Karpas-422 (cell line): ENCODE results near the gene MVP. TPM values are rescaled to one million over a fixed set of nuclear protein-coding genes. Genes with fewer than 3 reads are reported as not detected.
A peak's percentile ranks its signal among the peaks of the same experiment; 100 is the strongest.
"Not testable (repeated sequence)": the region's sequence is repeated elsewhere in the genome, so short reads cannot be mapped to it uniquely, and the experiment has no call there.

ENCODE experiments used
- DNase-seq: peaks from one replicate; pipeline ENCODE4 v3.0.0-alpha.2; 2015
- H2AFZ ChIP-seq: fragments of 200-600 bp; sonication (generic); 2 replicates; pipeline ENCODE4 v1.6.1; 2014; ENCODE audit warnings: antibody characterized with exemption, low read length, mixed read lengths
- H3K27ac ChIP-seq: fragments of 200-600 bp; sonication (generic); 2 replicates; pipeline ENCODE4 v1.5.1; 2014; ENCODE audit warnings: mild to moderate bottlenecking, low read length, moderate library complexity
- H3K27me3 ChIP-seq: fragments of 200-600 bp; sonication (generic); 2 replicates; pipeline ENCODE4 v1.6.1; 2014; ENCODE audit warnings: low read length, mixed read lengths
- H3K36me3 ChIP-seq: fragments of 200-600 bp; sonication (generic); 2 replicates; pipeline ENCODE4 v1.6.1; 2014; ENCODE audit warnings: low read length, mixed read lengths; ENCODE audit not compliant: insufficient read depth
- H3K4me1 ChIP-seq: fragments of 200-600 bp; sonication (generic); 2 replicates; pipeline ENCODE4 v1.6.1; 2014; ENCODE audit warnings: mild to moderate bottlenecking, low read length, mixed read lengths
- H3K4me2 ChIP-seq: fragments of 200-600 bp; sonication (generic); 2 replicates; pipeline ENCODE4 v1.6.1; 2014; ENCODE audit warnings: low read length, low read depth, mild to moderate bottlenecking; ENCODE audit not compliant: poor library complexity, severe bottlenecking
- H3K4me3 ChIP-seq: fragments of 200-600 bp; sonication (generic); 2 replicates; pipeline ENCODE4 v1.5.1; 2014; ENCODE audit warnings: mild to moderate bottlenecking, antibody characterized with exemption, low read length, mixed read lengths
- H3K79me2 ChIP-seq: fragments of 200-600 bp; sonication (generic); 2 replicates; pipeline ENCODE4 v1.6.1; 2014; ENCODE audit warnings: mild to moderate bottlenecking, low read length, mixed read lengths
- H3K9ac ChIP-seq: fragments of 200-600 bp; sonication (generic); 2 replicates; pipeline ENCODE4 v1.6.0; 2014; ENCODE audit warnings: low read length
- H3K9me2 ChIP-seq: fragments of 200-600 bp; sonication (generic), shearing (Covaris generic); replicated peaks from 2 replicates; pipeline ENCODE4 v1.6.0; 2014; ENCODE audit warnings: mild to moderate bottlenecking, low read length, moderate library complexity; ENCODE audit not compliant: insufficient read depth
- H3K9me3 ChIP-seq: fragments of 300-700, 200-600 bp; sonication (generic); 2 replicates; pipeline ENCODE4 v1.6.1; 2014; ENCODE audit warnings: low read length, mixed read lengths
- H4K20me1 ChIP-seq: fragments of 200-600 bp; sonication (generic); 2 replicates; pipeline ENCODE4 v1.6.1; 2014; ENCODE audit warnings: mild to moderate bottlenecking, antibody characterized with exemption, low read length, low read depth; ENCODE audit not compliant: insufficient read depth
- total RNA-seq: library from RNA; depleted of rRNA; stranded (reverse); fragments of >200 nt; shearing (Covaris generic); gene quantifications from 2 replicates; pipeline ENCODE4 v1.2.3, GENCODE V29; 2014; ENCODE audit warnings: low replicate concordance

MVP gene
- total RNA-seq, 1 experiment from 2014 or later = 7.8 TPM

DNA sequence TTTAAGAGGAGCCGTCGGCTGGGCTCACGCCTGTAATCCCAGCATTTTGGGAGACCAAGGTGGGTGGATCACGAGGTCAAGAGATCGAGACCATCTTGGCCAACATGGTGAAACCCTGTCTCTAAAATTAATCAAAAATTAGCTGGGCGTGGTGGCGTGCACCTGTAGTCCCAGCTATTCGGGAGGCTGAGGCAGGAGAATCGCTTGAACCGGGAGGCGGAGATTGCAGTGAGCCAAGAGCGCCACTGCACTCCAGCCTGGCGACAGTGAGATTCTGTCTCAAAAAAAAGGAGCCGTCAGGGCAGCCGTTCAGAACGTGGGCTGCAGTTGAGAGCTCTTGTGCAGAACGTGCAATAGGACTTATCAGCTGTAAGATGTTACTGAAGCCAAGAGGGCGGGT is 27.1 kb upstream of the MVP start:
- not testable (repeated sequence) for H3K9ac ChIP-seq, H3K9me3 ChIP-seq, H4K20me1 ChIP-seq, H3K9me2 ChIP-seq, H3K4me3 ChIP-seq, H3K27ac ChIP-seq, H2AFZ ChIP-seq, DNase-seq, H3K27me3 ChIP-seq, H3K4me2 ChIP-seq
- peaks cover 38% of the 10 kb centered on the region for H3K36me3 ChIP-seq
- H3K4me1 ChIP-seq = peaks cover 21% of the 10 kb centered on the region
- peaks cover 61% of the 10 kb centered on the region for H3K79me2 ChIP-seq

- H3K4me2 ChIP-seq = no peak overlapping the region
- H3K27ac ChIP-seq = no peak overlapping the region
- H3K4me1 ChIP-seq = peaks cover 21% of the 10 kb centered on the region
- DNase-seq = no peak
- no peak overlapping the region for H2AFZ ChIP-seq
- H3K79me2 ChIP-seq = peaks cover 61% of the 10 kb centered on the region
- H3K9ac ChIP-seq = no peak overlapping the region
- no peak overlapping the region for H3K4me3 ChIP-seq
- no peaks in the 10 kb centered on the region for H3K27me3 ChIP-seq
- peaks cover 42% of the 10 kb centered on the region for H3K36me3 ChIP-seq
- H3K9me3 ChIP-seq = no peaks in the 10 kb centered on the region
- peaks cover 5% of the 10 kb centered on the region; the same call in 1 of the 2 replicates for H4K20me1 ChIP-seq
- no peaks in the 10 kb centered on the region for H3K9me2 ChIP-seq
Observed at GRCh38 chr16:29794231-29794710, 26.0 kb upstream of the MVP start.

DNA sequence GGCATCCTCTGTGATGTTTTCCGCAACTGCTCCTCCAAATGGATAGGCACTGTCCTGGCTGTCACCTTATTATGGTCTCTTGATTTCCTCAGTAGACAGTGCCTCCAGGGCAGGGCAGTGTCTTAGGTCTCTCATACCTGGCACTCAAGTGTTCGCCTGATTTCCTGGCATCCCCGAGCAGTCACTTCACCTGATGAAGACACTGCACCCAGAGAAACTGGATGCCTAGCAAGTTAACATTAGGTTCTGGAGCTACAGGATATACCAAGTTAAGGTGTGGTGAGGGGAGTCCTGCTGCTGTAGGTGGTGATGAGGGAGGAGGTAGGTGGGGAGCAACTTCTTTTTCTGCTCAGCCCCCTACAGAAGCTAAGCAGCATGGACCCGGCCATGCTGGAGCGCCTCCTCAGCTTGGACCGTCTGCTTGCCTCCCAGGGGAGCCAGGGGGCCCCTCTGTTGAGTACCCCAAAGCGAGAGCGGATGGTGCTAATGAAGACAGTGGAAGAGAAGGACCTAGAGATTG is 17.8 kb upstream of the MVP start:
- H4K20me1 ChIP-seq = no peaks in the 10 kb centered on the region
- H3K9me2 ChIP-seq = no peaks in the 10 kb centered on the region
- H3K4me2 ChIP-seq = no peak overlapping the region
- peaks cover 36% of the 10 kb centered on the region; the same call in 1 of the 2 replicates for H3K36me3 ChIP-seq
- H3K4me3 ChIP-seq = no peak overlapping the region
- no peaks in the 10 kb centered on the region for H3K27me3 ChIP-seq
- H3K27ac ChIP-seq = no peak overlapping the region
- H3K4me1 ChIP-seq = peaks cover 34% of the 10 kb centered on the region
- H3K79me2 ChIP-seq = peaks cover 4% of the 10 kb centered on the region
- no peak overlapping the region for H3K9ac ChIP-seq
- no peaks in the 10 kb centered on the region for H3K9me3 ChIP-seq
- no peak for DNase-seq
- no peak overlapping the region for H2AFZ ChIP-seq

DNA sequence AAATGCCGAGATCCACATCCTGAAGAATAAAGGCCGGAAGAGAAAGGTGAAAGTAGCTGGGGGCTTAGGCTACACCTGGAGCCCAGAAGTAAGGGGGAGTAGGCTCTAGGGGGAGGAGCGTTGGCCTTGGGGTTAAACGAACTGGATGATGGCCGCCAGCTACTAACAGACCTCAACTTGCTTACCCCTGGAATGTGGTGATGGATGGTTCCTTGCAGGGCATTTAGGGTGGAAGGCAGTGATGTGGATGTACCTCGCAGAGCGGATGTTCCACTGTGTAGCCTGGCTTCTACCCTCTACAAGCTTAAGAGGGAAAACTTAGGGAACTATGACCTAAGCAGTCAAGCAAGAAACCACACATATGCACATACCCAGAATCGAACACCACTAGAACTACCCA is 16.2 kb upstream of the MVP start:
- H3K36me3 ChIP-seq = peaks cover 34% of the 10 kb centered on the region
- H4K20me1 ChIP-seq = peaks cover 10% of the 10 kb centered on the region
- peak overlapping the region; percentile 90 for H3K27ac ChIP-seq
- H3K9me3 ChIP-seq = no peaks in the 10 kb centered on the region
- H3K9ac ChIP-seq = peak overlapping the region; percentile 95
- H3K9me2 ChIP-seq = no peaks in the 10 kb centered on the region
- peak overlapping the region; percentile 84 for H3K4me3 ChIP-seq
- H3K79me2 ChIP-seq = peaks cover 19% of the 10 kb centered on the region
- H3K27me3 ChIP-seq = no peaks in the 10 kb centered on the region
- peaks cover 48% of the 10 kb centered on the region for H3K4me1 ChIP-seq
- H2AFZ ChIP-seq = no peak overlapping the region
- H3K4me2 ChIP-seq = peak overlapping the region; percentile 95
- no peak for DNase-seq

DNA sequence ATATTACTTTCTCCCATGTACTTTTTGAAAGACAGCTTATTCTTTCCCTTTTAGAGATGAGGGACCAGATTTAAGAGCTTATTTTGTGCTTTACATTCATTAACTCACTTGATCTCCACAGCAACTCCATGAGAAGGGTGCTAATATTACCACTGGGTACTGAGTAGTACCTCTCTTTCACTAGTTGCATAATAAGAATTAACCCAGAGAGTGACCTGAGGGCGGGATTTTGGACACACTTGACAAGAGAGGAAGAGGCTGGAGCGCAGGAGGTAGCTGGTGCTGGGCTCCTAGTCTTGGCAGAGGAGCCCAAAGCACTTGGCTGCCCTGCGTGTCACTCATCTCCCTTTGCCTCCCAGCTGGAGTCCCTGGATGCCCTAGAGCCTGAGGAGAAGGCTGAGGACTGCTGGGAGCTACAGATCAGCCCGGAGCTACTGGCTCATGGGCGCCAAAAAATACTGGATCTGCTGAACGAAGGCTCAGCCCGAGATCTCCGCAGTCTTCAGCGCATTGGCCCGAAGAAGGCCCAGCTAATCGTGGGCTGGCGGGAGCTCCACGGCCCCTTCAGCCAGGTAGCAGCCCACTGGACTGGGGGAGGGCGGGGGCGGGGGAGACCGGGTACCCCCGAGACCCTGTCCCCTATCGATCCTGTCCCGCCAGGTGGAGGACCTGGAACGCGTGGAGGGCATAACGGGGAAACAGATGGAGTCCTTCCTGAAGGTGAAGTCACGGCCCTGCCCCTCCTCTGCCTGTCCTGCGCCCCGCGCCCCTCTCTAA is 15.6 kb upstream of the MVP start:
- no peaks in the 10 kb centered on the region for H3K27me3 ChIP-seq
- peaks cover 40% of the 10 kb centered on the region for H3K36me3 ChIP-seq
- peak; percentile 62 for DNase-seq
- peak overlapping the region; percentile 95 for H3K9ac ChIP-seq
- peaks cover 54% of the 10 kb centered on the region for H3K4me1 ChIP-seq
- peak overlapping the region; percentile 95 for H3K4me2 ChIP-seq
- H3K27ac ChIP-seq = peak overlapping the region; percentile 90
- no peaks in the 10 kb centered on the region for H3K9me3 ChIP-seq
- peaks cover 16% of the 10 kb centered on the region for H4K20me1 ChIP-seq
- H3K9me2 ChIP-seq = no peaks in the 10 kb centered on the region
- H2AFZ ChIP-seq = no peak overlapping the region
- peaks cover 25% of the 10 kb centered on the region for H3K79me2 ChIP-seq
- peak overlapping the region; percentile 84 for H3K4me3 ChIP-seq

DNA sequence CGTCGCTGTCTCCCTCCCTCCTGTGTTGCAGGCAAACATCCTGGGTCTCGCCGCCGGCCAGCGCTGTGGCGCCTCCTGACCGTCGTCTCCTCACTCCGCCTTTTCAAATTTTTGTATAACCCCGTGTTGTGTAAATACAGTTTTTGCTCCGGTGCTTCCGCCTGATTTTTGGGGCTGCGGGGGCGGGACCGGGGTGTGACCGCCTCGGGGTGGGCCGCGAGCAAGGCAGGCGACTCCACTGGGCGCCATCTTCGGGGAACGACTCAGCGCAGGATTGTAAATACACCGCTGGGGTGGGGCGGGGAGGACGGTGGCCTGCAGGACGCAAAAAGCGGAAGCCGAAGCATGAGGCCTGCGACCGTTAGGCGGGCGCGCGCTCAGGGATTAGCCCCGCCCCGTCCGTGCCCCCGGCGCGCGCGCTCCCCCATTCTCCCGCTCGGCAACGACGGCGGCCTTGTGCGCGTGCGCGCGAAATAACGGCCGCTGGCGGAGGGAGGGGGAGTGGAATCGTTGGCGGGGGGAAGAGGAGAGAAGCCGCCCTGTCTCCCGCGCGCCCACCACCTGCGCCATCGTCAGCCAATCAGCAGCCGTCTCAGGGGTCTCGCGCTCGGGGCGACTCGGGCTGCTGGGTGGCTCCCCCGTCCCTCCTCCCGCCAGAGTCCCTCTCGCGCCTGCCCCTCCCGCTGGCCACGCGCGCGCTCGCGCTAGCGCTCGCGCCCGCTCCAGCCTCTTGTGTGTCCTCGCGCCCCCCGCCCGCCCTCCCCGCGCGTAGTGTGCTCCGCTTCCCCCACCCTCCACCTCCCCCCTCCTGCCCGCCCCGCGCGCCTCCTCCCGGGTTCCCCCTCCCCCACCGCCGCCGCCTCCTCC is 14.8 kb upstream of the MVP start:
- H4K20me1 ChIP-seq = peaks cover 20% of the 10 kb centered on the region

GRCh38 chr16:29806099-29806579 is 14.1 kb upstream of the MVP start, which contains the start of gene MAZ:
MAZ (plus strand) TSS chr16:29806529; CDS start chr16:29806702, 173 bp downstream.
- Histone ChIP-seq H3K4me3 (peak within 1 kb of the TSS; percentile 84), H3K4me2 (peak within 1 kb of the TSS; percentile 95), H3K27ac (peak within 1 kb of the TSS; percentile 91), H3K4me1 (peaks cover 69% of the 10 kb centered on the region), H3K79me2 (peaks cover 25% of the 10 kb centered on the region), H2AFZ (no peak within 1 kb of the TSS), H4K20me1 (peaks cover 20% of the 10 kb centered on the region), H3K9me3 (no peaks in the 10 kb centered on the region), H3K36me3 (peaks cover 43% of the 10 kb centered on the region), H3K9me2 (no peaks in the 10 kb centered on the region), H3K27me3 (no peaks in the 10 kb centered on the region), H3K9ac (peak within 1 kb of the TSS; percentile 96)
- no peak for DNase-seq

More for the DNA sequence above, 14.8 kb upstream of the MVP start:
- H3K36me3 ChIP-seq = peaks cover 48% of the 10 kb centered on the region
- peak overlapping the region; percentile 95 for H3K4me2 ChIP-seq
- no peaks in the 10 kb centered on the region for H3K9me2 ChIP-seq
- H3K27me3 ChIP-seq = no peaks in the 10 kb centered on the region
- no peak overlapping the region for H2AFZ ChIP-seq
- no peaks in the 10 kb centered on the region for H3K9me3 ChIP-seq
- peak; percentile 99 for DNase-seq
- peaks cover 25% of the 10 kb centered on the region for H3K79me2 ChIP-seq
- peak overlapping the region; percentile 90 for H3K27ac ChIP-seq
- peak overlapping the region; percentile 84 for H3K4me3 ChIP-seq
- H3K9ac ChIP-seq = peak overlapping the region; percentile 95
- peaks cover 62% of the 10 kb centered on the region for H3K4me1 ChIP-seq
